ENCODE measurements around the gene BTBD7.

BTBD7 gene

DNA sequence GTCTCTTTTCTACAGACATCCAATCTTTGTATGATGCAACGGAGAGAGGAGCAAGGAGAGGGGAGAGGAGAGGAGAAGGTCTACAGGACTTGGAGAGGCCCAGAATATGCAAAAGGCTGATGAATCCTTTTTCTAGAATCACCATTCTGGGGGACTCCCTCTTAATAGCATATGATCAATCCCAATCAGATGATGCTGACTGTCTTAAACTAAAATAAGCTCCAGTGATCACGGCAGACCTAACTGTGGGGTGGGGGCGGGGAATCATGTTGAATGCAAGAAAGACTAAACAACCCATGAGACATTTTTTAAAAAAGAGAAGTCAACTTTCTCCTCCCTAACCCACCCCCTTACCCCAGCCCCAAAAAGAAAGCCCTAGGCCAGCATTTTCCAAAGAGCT is 33.4 kb downstream of the BTBD7 start:
- no peak for DNase-seq (ENCODE audit: extremely low spot score)
- CTCF ChIA-PET: interaction anchor here (0.7 to 3.2 kb wide), 7 partner anchors 8 to 31 kb away, joined by 3 to 10 read pairs (median 3); no protein-coding TSS in a partner anchor
- POLR2A ChIA-PET: interaction anchor here (0.6 to 0.8 kb wide), 2 partner anchors 213 to 229 kb away, joined by 3 to 10 read pairs; no protein-coding TSS in a partner anchor

DNA sequence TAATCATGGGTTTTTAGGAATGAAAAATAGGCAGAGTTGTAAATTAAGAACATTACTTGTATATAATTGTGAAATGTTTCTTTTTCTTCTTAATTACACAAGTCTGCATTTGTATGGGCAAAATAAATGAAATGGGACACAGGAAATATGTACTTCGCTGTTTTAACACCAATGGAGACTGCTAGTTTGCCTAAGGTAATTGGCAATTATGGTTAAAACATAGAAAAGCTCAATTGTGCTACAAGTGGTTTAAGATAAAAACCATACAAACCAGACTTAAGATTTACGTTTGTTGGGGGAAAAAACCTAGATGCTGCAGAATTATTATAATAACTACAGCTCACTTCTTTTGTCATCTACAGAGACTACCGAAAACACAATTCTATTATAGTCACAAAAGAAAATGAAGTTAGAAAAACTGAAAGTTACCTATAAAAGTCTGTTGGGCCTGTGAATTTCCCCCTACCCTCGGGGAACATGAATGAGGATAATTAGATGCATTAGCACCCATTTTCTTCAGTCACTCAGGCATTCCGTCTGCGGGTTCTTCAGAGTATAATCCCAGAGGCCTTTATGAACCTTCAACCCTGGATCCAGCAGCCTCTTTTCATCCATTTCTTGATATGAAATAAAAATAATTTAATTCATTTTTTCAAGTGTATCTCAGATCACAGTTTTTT is 37.2 kb downstream of the BTBD7 start:
- ChIA-PET CTCF (no interaction called here), POLR2A (no interaction called here)
- TF ChIP-seq, protein P1, sequence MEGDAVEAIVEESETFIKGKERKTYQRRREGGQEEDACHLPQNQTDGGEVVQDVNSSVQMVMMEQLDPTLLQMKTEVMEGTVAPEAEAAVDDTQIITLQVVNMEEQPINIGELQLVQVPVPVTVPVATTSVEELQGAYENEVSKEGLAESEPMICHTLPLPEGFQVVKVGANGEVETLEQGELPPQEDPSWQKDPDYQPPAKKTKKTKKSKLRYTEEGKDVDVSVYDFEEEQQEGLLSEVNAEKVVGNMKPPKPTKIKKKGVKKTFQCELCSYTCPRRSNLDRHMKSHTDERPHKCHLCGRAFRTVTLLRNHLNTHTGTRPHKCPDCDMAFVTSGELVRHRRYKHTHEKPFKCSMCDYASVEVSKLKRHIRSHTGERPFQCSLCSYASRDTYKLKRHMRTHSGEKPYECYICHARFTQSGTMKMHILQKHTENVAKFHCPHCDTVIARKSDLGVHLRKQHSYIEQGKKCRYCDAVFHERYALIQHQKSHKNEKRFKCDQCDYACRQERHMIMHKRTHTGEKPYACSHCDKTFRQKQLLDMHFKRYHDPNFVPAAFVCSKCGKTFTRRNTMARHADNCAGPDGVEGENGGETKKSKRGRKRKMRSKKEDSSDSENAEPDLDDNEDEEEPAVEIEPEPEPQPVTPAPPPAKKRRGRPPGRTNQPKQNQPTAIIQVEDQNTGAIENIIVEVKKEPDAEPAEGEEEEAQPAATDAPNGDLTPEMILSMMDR (IDR thresholded peaks at IDR 0.05; ENCODE audit: control extremely low read depth, extremely low read depth, low read depth, missing control alignments): no peak
- DNase-seq (ENCODE audit: extremely low spot score): no peak

More for the DNA sequence above, 33.4 kb downstream of the BTBD7 start:
- TF ChIP-seq, protein P1 (IDR thresholded peaks at IDR 0.05; ENCODE audit: control extremely low read depth, extremely low read depth, low read depth, missing control alignments): no peak

DNA sequence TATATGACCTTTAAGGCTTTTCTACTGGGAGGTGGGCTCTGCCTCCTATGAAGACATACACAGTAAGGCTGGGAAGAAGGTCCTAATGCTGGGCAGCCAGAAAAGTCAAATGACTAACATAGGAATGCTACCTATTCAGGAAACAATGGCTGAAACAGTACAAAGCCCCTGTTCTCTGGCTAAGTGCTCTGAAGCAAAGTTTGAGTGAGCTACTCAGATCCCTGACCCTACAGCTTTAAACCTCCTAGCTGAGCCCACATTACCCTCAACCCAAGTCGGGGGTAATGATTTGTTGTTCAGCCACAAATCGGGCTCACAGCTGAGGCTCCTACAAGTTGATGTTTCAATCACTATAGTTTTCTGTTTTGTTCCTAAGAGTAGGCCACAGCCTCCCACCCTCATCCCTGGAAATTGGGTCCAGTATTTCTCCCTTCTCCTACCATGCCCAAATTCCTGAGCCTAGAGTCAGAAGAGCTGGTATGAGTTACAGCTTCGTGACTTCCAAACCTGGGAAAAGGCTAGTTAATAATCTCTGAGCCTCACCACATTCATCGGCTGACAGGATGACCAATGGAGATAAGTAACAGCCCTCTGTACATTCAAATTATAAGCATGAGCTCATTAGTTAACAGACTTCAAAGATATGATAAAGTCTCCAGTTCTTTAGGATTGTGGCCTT is 46.5 kb downstream of the BTBD7 start:
- TF ChIP-seq, protein P1 (IDR thresholded peaks at IDR 0.05; ENCODE audit: control extremely low read depth, extremely low read depth, low read depth, missing control alignments): no peak
- ChIA-PET CTCF (interaction anchor here (1.1 to 1.3 kb wide), 2 partner anchors 15 to 261 kb away, joined by 3 read pairs; no protein-coding TSS in a partner anchor), POLR2A (no interaction called here)
- DNase-seq (ENCODE audit: extremely low spot score): no peak

DNA sequence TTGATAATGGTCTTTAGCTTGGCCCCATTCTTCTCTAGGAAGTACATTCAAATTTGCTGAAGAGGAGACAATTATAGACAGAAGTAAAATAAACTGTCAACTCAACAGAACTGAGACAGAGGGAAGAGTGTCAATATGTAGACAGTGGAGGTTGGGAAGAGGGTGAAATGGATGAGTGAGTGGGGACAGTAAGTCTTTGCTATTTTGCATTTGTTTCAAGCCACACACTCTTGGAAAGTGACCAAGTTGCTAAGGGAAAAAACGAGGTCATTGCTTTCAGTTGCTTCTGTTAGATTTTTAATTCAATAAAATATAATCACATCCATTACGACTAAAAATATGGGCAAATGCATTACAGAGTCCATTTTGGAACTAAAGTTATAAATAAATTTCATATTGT is 47.8 kb downstream of the BTBD7 start:
- POLR2A ChIA-PET: no interaction called here
- CTCF ChIA-PET: no interaction called here
- TF ChIP-seq, protein P1 (IDR thresholded peaks at IDR 0.05; ENCODE audit: control extremely low read depth, extremely low read depth, low read depth, missing control alignments): no peak
- DNase-seq (ENCODE audit: extremely low spot score): no peak

DNA sequence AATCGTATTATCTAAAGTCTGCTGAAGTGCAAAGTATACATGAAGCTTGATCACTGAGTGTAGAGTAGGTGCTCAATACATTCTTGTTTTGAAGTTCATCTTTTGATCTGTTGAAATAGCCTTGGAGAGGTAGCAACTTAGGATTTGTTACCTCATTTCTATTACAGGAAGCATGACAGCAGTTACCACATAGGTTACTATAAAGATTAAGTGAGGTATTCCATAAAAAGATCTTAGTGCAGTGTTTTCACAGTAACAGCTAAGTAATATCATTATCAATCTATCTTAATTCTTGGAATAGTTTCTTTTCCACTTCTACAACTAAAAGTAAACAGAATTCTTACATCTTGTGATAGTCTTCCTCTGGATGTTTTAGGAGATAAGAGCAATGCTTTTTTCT is 50.9 kb downstream of the BTBD7 start:
- ChIA-PET CTCF (no interaction called here), POLR2A (no interaction called here)
- TF ChIP-seq, protein P1 (IDR thresholded peaks at IDR 0.05; ENCODE audit: control extremely low read depth, extremely low read depth, low read depth, missing control alignments): no peak
- no peak for DNase-seq (ENCODE audit: extremely low spot score)

DNA sequence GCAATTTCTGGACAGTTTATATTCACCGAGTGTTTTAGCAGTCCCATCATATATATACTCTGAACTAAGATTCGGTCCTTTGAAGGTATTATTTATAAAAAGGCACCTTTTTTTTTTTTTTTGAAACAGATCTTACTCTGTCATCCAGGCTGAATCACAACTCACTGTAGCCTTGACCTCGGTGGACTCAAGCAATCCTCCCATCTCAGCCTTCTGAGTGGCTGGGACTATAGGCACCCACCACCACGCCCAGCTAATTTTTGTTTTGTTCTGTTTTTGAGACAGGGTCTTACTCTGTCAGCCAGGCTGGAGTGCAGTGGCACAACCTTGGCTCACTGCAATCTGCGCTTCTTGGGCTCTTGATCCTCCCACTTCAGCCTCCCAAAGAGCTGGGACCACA is 52.1 kb downstream of the BTBD7 start:
- CTCF ChIA-PET: interaction anchor here (0.7 to 1.5 kb wide), 4 partner anchors 11 to 149 kb away, joined by 3 to 6 read pairs (median 4); no protein-coding TSS in a partner anchor
- no peak for DNase-seq (ENCODE audit: extremely low spot score)
- TF ChIP-seq, protein P1 (IDR thresholded peaks at IDR 0.05; ENCODE audit: control extremely low read depth, extremely low read depth, low read depth, missing control alignments): no peak
- POLR2A ChIA-PET: no interaction called here

Data from GM10248 (cell line).